OCI-LY1 (cell line): ENCODE data around the gene GNG2.

Experiments used
- EZH2 ChIP-seq: fragments of 200-600 bp; sonication (generic), shearing (Covaris generic); IDR thresholded peaks from 2 replicates; pipeline ENCODE4 v1.8.0; 2017; ENCODE audit warnings: borderline replicate concordance, mixed run types, mild to moderate bottlenecking, antibody characterized with exemption, low read length, moderate library complexity, mixed read lengths
- TF ChIP-seq, protein P1 (sequence below): fragments of 200-600 bp; sonication (generic), shearing (Covaris generic); IDR thresholded peaks from 2 replicates; pipeline ENCODE4 v1.5.1; 2017; ENCODE audit warnings: mild to moderate bottlenecking, antibody characterized with exemption, low read length, moderate library complexity, mixed read lengths

DNA sequence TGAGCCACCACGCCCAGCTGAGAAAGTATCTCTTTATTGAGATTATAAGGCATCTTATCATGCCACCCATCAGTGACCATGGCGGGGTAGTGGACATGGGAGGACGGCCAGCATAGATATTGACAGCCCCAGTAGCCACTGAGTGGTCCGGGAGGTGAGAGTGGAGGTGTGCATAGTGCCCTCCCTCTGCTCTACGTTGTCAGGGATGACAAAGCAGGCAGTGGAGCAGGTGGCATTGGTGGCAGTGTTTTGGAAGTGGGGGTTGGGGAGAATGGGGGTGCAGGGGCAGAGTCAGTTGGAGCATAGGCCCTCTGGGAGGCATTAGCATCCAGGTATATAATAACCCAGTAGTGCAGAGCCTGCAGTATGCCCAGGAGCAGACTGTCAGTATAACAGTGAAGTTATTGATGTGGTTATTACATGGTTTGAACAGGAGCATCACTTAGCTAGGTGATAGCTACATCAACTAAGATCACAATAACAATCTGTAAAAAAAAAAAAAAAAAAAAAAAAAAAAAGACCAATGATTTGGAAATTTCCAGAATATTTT, 41.1 kb downstream of the GNG2 start:
- TF ChIP-seq, protein P1, sequence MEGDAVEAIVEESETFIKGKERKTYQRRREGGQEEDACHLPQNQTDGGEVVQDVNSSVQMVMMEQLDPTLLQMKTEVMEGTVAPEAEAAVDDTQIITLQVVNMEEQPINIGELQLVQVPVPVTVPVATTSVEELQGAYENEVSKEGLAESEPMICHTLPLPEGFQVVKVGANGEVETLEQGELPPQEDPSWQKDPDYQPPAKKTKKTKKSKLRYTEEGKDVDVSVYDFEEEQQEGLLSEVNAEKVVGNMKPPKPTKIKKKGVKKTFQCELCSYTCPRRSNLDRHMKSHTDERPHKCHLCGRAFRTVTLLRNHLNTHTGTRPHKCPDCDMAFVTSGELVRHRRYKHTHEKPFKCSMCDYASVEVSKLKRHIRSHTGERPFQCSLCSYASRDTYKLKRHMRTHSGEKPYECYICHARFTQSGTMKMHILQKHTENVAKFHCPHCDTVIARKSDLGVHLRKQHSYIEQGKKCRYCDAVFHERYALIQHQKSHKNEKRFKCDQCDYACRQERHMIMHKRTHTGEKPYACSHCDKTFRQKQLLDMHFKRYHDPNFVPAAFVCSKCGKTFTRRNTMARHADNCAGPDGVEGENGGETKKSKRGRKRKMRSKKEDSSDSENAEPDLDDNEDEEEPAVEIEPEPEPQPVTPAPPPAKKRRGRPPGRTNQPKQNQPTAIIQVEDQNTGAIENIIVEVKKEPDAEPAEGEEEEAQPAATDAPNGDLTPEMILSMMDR, result no peak
- TF ChIP-seq EZH2, result no peak
